HUES64 (cell line): ENCODE results near the gene CELSR1.

Experiments used
- H3K27ac ChIP-seq: 2 replicates; pipeline ENCODE4 v1.7.0; 2013; ENCODE audit warnings: low read depth, low read length, inconsistent platforms
- H3K27me3 ChIP-seq: 2 replicates; pipeline ENCODE4 v1.6.1; 2013; ENCODE audit warnings: mild to moderate bottlenecking, low read length; ENCODE audit not compliant: insufficient read depth
- H3K36me3 ChIP-seq: 2 replicates; pipeline ENCODE4 v1.6.1; 2013; ENCODE audit warnings: mild to moderate bottlenecking, low read length; ENCODE audit not compliant: insufficient read depth
- H3K4me1 ChIP-seq: 2 replicates; pipeline ENCODE4 v1.6.1; 2013; ENCODE audit warnings: mild to moderate bottlenecking, low read length, moderate library complexity; ENCODE audit not compliant: insufficient read depth
- H3K4me3 ChIP-seq: 2 replicates; pipeline ENCODE4 v1.5.1; 2013; ENCODE audit warnings: mild to moderate bottlenecking, low read length, moderate library complexity
- H3K9ac ChIP-seq: 2 replicates; pipeline ENCODE4 v1.6.1; 2013; ENCODE audit warnings: mild to moderate bottlenecking, low read depth, low read length
- H3K9me3 ChIP-seq: 2 replicates; pipeline ENCODE4 v1.6.1; 2013; ENCODE audit warnings: low read depth, low read length; ENCODE audit not compliant: insufficient read depth
- WGBS: fragments of 150-250, 120-280 bp; methylation state at CpG from one replicate; pipeline ENCODE4 v1.1.7; 2013; ENCODE audit warnings: missing lambda C conversion rate; 5-methylcytosine and 5-hydroxymethylcytosine counted together

Gene CELSR1

GRCh38 chr22:46442217-46442853 is 95.1 kb downstream of the CELSR1 start:
- H3K4me1 ChIP-seq = peaks cover 8% of the 10 kb centered on the region
- H3K4me3 ChIP-seq = no peak overlapping the region
- H3K27ac ChIP-seq = no peak overlapping the region
- H3K9ac ChIP-seq = no peak overlapping the region
- H3K9me3 ChIP-seq = no peaks in the 10 kb centered on the region
- H3K27me3 ChIP-seq = no peaks in the 10 kb centered on the region
- 78% methylated on average over 14 of the region's 14 CpGs for WGBS
- H3K36me3 ChIP-seq = no peaks in the 10 kb centered on the region

DNA sequence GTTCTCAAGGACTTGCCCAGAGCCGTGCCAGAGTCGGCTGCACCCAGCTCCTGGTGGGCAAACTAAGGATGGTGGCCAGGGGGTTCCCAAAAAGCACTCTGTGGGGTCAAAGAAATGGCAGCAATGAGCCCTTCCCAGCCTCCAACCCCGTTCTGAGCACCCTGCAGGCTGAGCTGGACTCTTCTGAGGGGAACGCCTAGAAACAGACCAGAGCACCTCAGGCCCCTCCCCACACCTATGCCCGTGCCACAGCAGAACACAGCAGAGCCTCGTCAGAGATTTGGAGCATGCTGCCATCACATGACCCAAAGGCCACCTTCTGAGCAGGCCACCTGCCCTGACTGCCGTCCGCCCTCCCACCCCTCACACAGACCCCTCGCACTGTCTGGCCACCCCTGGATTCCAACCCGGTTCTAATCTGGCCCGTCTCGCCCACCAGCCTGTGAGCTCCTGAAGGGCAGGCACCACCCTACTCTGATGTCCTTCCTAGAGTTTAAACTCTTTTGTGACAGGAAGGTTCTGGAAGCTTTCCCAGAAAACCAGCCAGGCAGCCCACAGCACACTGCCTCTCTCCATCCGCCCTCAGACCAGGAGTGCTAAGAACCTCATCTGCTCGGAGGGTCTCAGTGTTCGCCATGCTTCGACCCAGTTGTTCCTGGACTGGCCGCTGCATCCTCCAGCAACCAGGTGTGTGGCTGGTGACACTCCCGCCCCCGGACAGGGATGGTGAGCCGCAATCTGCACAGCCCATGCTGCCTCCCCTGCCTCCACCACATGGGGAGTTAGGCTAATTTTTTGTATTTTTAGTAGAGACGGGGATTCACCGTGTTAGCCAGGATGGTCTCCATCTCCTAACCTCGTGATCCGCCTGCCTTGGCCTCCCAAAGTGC is 97.6 kb downstream of the CELSR1 start:
- H3K27me3 ChIP-seq = no peaks in the 10 kb centered on the region
- peaks cover 8% of the 10 kb centered on the region for H3K4me1 ChIP-seq
- H3K9me3 ChIP-seq = no peaks in the 10 kb centered on the region
- WGBS = 94% methylated on average over 24 of the region's 24 CpGs
- no peak overlapping the region for H3K4me3 ChIP-seq
- no peak overlapping the region for H3K27ac ChIP-seq
- H3K36me3 ChIP-seq = peaks cover 6% of the 10 kb centered on the region; the same call in 1 of the 2 replicates
- H3K9ac ChIP-seq = no peak overlapping the region

GRCh38 chr22:46439111-46439510 is 98.3 kb downstream of the CELSR1 start:
- no peaks in the 10 kb centered on the region for H3K27me3 ChIP-seq
- no peaks in the 10 kb centered on the region for H3K9me3 ChIP-seq
- no peak overlapping the region for H3K9ac ChIP-seq
- WGBS = 95% methylated on average over 25 of the region's 25 CpGs
- H3K4me3 ChIP-seq = no peak overlapping the region
- H3K27ac ChIP-seq = no peak overlapping the region
- peaks cover 8% of the 10 kb centered on the region; the same call in 1 of the 2 replicates for H3K36me3 ChIP-seq
- peaks cover 7% of the 10 kb centered on the region for H3K4me1 ChIP-seq

GRCh38 chr22:46437671-46438440 is 99.6 kb downstream of the CELSR1 start:
- no peak overlapping the region for H3K9ac ChIP-seq
- H3K27me3 ChIP-seq = no peaks in the 10 kb centered on the region
- no peaks in the 10 kb centered on the region for H3K9me3 ChIP-seq
- WGBS = 93% methylated on average over 21 of the region's 21 CpGs
- no peaks in the 10 kb centered on the region for H3K4me1 ChIP-seq
- H3K36me3 ChIP-seq = peaks cover 11% of the 10 kb centered on the region
- no peak overlapping the region for H3K27ac ChIP-seq
- no peak overlapping the region for H3K4me3 ChIP-seq

- no peaks in the 10 kb centered on the region for H3K9me3 ChIP-seq
- WGBS = 93% methylated on average over 8 of the region's 8 CpGs
- H3K27me3 ChIP-seq = no peaks in the 10 kb centered on the region
- H3K36me3 ChIP-seq = peaks cover 11% of the 10 kb centered on the region
- H3K27ac ChIP-seq = no peak overlapping the region
- no peak overlapping the region for H3K4me3 ChIP-seq
- H3K4me1 ChIP-seq = no peaks in the 10 kb centered on the region
- H3K9ac ChIP-seq = no peak overlapping the region
Observed at GRCh38 chr22:46436595-46437175, 100.7 kb downstream of the CELSR1 start.

GRCh38 chr22:46433318-46433717 is 104.1 kb downstream of the CELSR1 start:
- Histone ChIP-seq H3K36me3 (peaks cover 11% of the 10 kb centered on the region), H3K27ac (no peak overlapping the region), H3K9ac (no peak overlapping the region), H3K9me3 (no peaks in the 10 kb centered on the region), H3K4me3 (no peak overlapping the region), H3K4me1 (no peaks in the 10 kb centered on the region), H3K27me3 (no peaks in the 10 kb centered on the region)
- WGBS = 94% methylated on average over 16 of the region's 16 CpGs

GRCh38 chr22:46432164-46433068 is 105.0 kb downstream of the CELSR1 start:
- 89% methylated on average over 25 of the region's 25 CpGs for WGBS
- Histone ChIP-seq H3K9me3 (no peaks in the 10 kb centered on the region), H3K36me3 (peaks cover 11% of the 10 kb centered on the region), H3K27me3 (no peaks in the 10 kb centered on the region), H3K27ac (no peak overlapping the region; the same call in 1 of the 2 replicates), H3K9ac (no peak overlapping the region), H3K4me3 (no peak overlapping the region), H3K4me1 (no peaks in the 10 kb centered on the region)

DNA sequence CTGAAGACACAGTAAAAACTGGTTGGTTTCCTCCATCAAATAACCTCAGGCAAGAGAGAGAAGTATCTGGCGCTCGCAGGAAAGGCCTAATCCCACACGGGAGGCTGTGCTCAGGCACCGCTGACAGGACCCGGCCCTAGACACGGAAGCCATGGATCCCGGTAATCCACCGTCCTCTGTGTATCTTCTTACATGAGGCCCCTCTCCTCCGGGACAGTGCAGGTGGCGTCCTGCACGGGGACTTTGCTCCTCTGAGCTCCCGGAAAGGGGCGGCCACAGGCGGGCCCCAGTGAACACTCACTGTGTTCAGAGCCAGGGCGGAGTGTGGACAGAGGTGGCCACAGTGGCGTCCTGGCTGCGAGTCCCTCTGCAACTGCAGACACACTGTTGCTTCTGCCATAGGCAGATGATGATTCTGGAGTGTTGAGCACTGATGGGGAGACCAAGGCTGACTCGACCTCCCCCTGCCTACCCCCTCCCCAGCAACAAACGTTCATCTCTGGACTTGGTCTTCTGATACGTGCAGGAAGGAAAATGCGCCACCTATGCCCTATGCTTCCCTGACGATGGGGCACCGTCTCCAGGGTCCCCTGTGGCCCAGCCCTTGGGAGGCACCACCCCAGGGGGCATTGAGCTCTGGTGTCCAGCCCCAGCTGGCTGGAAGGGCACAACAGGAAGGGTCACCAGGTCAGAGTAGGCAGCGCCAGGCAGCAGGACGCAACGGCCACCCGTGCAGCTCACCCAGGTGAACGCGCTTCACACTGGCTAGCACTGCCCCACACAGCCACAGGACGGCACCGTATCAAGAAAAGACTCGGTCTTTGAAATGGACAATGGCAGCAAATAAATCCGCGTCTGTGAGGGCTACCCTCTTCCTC is 106.2 kb downstream of the CELSR1 start:
- no peaks in the 10 kb centered on the region for H3K9me3 ChIP-seq
- peaks cover 11% of the 10 kb centered on the region for H3K36me3 ChIP-seq
- WGBS = 94% methylated on average over 34 of the region's 34 CpGs
- H3K27me3 ChIP-seq = no peaks in the 10 kb centered on the region
- H3K9ac ChIP-seq = no peak overlapping the region
- no peaks in the 10 kb centered on the region for H3K4me1 ChIP-seq
- H3K27ac ChIP-seq = no peak overlapping the region
- H3K4me3 ChIP-seq = no peak overlapping the region

DNA sequence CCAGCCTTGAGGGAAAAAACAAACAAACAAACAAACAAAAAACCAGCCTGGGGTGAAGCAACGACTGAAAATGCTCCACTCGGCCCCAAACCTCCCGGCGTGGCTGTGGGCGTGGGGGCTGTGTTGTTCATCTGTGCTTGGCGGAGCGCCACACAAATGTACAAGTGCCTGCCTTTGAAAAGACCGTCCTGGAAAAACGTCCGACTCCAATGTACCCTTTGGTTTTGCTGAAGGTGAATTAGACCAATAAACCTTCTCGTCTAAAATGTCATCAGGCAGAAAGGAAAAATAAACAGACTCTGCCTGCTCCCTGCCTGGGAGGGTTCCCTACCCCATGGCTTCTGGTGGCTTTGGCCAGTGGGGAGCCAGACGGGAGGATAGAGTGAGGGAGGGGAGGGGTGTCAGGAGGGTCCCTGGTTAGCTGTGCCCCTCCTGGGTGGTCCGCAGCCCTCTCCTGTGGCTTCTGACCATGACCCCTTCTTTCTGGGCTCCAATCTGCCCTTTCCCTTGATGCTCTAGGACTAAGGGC is 108.0 kb downstream of the CELSR1 start:
- no peaks in the 10 kb centered on the region for H3K4me1 ChIP-seq
- 90% methylated on average over 13 of the region's 13 CpGs for WGBS
- peaks cover 4% of the 10 kb centered on the region for H3K36me3 ChIP-seq
- no peak overlapping the region for H3K27ac ChIP-seq
- H3K27me3 ChIP-seq = no peaks in the 10 kb centered on the region
- H3K9me3 ChIP-seq = no peaks in the 10 kb centered on the region
- H3K4me3 ChIP-seq = no peak overlapping the region
- no peak overlapping the region for H3K9ac ChIP-seq
